GM21717 (cell line): Measurements from ENCODE around the gene SDHAF2.
"Not testable (repeated sequence)": the region's sequence is repeated elsewhere in the genome, so short reads cannot be mapped to it uniquely, and the experiment has no call there.

Experiments
- ATAC-seq: cut with Tn5 transposase; IDR thresholded peaks from one replicate; pipeline ENCODE4 v1.9.1; 2021; ENCODE audit warnings: mild to moderate bottlenecking, moderate library complexity; ENCODE audit not compliant: unreplicated experiment

Gene SDHAF2

GRCh38 chr11:61474013-61474643 lies 44.2 kb downstream of the SDHAF2 start:
- ATAC-seq = no peak

- no peak for ATAC-seq
Observed at GRCh38 chr11:61475433-61475832, 45.5 kb downstream of the SDHAF2 start.

- ATAC-seq = no peak
Observed at GRCh38 chr11:61476371-61476770, 46.4 kb downstream of the SDHAF2 start.

GRCh38 chr11:61477126-61477525 lies 47.2 kb downstream of the SDHAF2 start:
- no peak for ATAC-seq

- ATAC-seq = no peak
Observed at GRCh38 chr11:61477727-61478148, 47.8 kb downstream of the SDHAF2 start.

GRCh38 chr11:61479360-61480058 lies 49.6 kb downstream of the SDHAF2 start:
- ATAC-seq = not testable (repeated sequence)

- ATAC-seq = no peak
Observed at GRCh38 chr11:61480261-61480993, 50.5 kb downstream of the SDHAF2 start.

- ATAC-seq = no peak
Observed at GRCh38 chr11:61480994-61481335, 51.0 kb downstream of the SDHAF2 start.

GRCh38 chr11:61481806-61482205 lies 51.9 kb downstream of the SDHAF2 start:
- no peak for ATAC-seq

GRCh38 chr11:61482513-61482912 lies 52.6 kb downstream of the SDHAF2 start:
- no peak for ATAC-seq

GRCh38 chr11:61484541-61484940 lies 54.6 kb downstream of the SDHAF2 start:
- ATAC-seq = no peak

- ATAC-seq = no peak
Observed at GRCh38 chr11:61485080-61485479, 55.2 kb downstream of the SDHAF2 start.

GRCh38 chr11:61486011-61486620 lies 56.2 kb downstream of the SDHAF2 start:
- no peak for ATAC-seq

GRCh38 chr11:61486779-61487178 lies 56.9 kb downstream of the SDHAF2 start:
- ATAC-seq = no peak

- ATAC-seq = no peak
Observed at GRCh38 chr11:61487342-61488025, 57.6 kb downstream of the SDHAF2 start.

GRCh38 chr11:61488651-61489291 lies 58.8 kb downstream of the SDHAF2 start:
- ATAC-seq = no peak

- no peak for ATAC-seq
Observed at GRCh38 chr11:61489833-61490721, 60.2 kb downstream of the SDHAF2 start.

GRCh38 chr11:61491736-61492395 lies 61.9 kb downstream of the SDHAF2 start:
- no peak for ATAC-seq

GRCh38 chr11:61494381-61494961 lies 64.5 kb downstream of the SDHAF2 start:
- ATAC-seq = no peak
